ENCODE data around the gene TRPM7.

DNA sequence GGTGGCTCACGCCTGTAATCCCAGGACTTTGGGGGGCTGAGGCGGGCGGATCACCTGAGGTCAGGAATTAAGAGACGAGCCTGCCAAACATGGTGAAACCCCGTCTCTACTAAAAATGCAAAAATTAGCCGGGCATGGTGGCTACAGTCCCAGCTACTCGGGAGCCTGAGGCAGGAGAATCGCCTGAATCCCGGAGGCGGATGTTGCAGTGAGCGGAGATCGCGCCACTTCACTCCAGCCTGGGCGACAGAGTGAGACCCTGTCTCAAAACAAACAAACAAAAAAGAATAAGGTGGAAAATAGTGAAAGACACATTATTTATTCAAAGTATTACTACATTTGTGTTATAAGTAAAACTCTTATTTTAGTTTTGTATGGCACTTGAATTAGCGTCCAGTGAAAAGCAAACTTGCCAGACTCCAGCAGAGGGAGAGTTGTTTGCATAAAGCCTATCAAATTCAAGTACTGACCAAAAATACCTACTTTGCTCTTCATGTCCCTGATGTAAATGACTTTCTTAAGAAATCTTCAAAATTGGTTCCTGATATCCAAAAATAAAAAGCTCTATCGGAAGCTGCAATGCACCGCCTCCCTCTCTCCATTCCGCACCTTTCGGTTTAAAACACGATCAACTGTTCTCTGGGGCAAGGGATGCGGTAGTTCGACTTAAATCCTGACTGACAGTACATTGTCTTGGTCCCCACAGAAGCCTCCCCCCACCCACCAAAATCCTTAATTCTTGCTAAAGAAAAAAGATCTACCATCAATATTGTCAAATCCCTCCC, 1.2 kb downstream of the TRPM7 start:
- TF ChIP-seq POLR2AphosphoS5 (IDR thresholded peaks at IDR 0.05) (no peak), POLR2A (IDR thresholded peaks at IDR 0.05) (no peak)
- TF ChIP-seq, protein P1, sequence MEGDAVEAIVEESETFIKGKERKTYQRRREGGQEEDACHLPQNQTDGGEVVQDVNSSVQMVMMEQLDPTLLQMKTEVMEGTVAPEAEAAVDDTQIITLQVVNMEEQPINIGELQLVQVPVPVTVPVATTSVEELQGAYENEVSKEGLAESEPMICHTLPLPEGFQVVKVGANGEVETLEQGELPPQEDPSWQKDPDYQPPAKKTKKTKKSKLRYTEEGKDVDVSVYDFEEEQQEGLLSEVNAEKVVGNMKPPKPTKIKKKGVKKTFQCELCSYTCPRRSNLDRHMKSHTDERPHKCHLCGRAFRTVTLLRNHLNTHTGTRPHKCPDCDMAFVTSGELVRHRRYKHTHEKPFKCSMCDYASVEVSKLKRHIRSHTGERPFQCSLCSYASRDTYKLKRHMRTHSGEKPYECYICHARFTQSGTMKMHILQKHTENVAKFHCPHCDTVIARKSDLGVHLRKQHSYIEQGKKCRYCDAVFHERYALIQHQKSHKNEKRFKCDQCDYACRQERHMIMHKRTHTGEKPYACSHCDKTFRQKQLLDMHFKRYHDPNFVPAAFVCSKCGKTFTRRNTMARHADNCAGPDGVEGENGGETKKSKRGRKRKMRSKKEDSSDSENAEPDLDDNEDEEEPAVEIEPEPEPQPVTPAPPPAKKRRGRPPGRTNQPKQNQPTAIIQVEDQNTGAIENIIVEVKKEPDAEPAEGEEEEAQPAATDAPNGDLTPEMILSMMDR (IDR thresholded peaks at IDR 0.05) = no peak
